Measurements from ENCODE around the gene UBXN2A.
A peak's percentile ranks its signal among the peaks of the same experiment; 100 is the strongest.

Gene UBXN2A

GRCh38 chr2:24019729-24020128 is 79.5 kb downstream of the UBXN2A start:
- TF ChIP-seq, protein P1, sequence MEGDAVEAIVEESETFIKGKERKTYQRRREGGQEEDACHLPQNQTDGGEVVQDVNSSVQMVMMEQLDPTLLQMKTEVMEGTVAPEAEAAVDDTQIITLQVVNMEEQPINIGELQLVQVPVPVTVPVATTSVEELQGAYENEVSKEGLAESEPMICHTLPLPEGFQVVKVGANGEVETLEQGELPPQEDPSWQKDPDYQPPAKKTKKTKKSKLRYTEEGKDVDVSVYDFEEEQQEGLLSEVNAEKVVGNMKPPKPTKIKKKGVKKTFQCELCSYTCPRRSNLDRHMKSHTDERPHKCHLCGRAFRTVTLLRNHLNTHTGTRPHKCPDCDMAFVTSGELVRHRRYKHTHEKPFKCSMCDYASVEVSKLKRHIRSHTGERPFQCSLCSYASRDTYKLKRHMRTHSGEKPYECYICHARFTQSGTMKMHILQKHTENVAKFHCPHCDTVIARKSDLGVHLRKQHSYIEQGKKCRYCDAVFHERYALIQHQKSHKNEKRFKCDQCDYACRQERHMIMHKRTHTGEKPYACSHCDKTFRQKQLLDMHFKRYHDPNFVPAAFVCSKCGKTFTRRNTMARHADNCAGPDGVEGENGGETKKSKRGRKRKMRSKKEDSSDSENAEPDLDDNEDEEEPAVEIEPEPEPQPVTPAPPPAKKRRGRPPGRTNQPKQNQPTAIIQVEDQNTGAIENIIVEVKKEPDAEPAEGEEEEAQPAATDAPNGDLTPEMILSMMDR (IDR thresholded peaks at IDR 0.05; ENCODE audit: low read depth, low read length, missing control alignments) = no peak
- DNase-seq (ENCODE audit: low read depth) = no peak
- H3K4me3 ChIP-seq (ENCODE audit: low read depth, low read length) = no peak overlapping the region

GRCh38 chr2:24020244-24020643 is 80.0 kb downstream of the UBXN2A start:
- TF ChIP-seq, protein P1 (IDR thresholded peaks at IDR 0.05; ENCODE audit: low read depth, low read length, missing control alignments) = no peak
- no peak for DNase-seq (ENCODE audit: low read depth)
- no peak overlapping the region for H3K4me3 ChIP-seq (ENCODE audit: low read depth, low read length)

- DNase-seq (ENCODE audit: low read depth) = no peak
- TF ChIP-seq, protein P1 (IDR thresholded peaks at IDR 0.05; ENCODE audit: low read depth, low read length, missing control alignments) = peak; percentile 51
- H3K4me3 ChIP-seq (ENCODE audit: low read depth, low read length) = no peak overlapping the region
These were observed 81.1 kb downstream of the UBXN2A start for GRCh38 chr2:24021122-24021998.

- no peak overlapping the region for H3K4me3 ChIP-seq (ENCODE audit: low read depth, low read length)
- no peak for DNase-seq (ENCODE audit: low read depth)
- TF ChIP-seq, protein P1 (IDR thresholded peaks at IDR 0.05; ENCODE audit: low read depth, low read length, missing control alignments) = no peak
These were observed 82.2 kb downstream of the UBXN2A start for GRCh38 chr2:24022324-24022974.

DNA sequence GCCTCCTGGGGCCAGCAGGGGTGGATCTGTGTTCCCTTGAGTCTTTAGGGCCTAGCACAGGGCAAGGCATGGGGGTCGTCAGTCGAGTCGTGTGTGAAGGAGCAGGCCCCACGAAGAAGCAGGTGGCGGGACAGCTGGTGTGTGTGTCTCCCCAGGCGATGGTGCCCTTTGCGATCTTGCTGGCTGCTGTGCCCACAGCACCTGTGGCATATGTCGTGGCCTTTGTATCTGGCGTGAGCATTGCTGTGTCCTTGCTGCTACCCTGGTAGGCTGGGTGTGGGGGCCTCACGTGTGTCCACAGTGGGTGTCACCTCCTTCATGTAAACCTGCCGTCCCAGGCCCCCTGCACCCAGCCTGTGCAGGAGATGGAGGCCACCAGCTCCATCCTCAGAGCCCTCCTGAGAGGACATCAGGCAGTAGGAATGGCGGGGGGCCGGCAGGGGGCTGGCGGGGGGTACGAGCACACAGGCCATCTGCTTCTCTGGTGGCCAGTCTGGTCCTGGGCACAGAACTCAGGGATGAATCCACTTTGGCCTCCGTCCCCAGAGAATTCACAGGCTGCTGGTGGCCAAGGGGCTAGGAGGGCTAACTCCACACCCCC is 82.8 kb downstream of the UBXN2A start:
- no peak for DNase-seq (ENCODE audit: low read depth)
- no peak overlapping the region for H3K4me3 ChIP-seq (ENCODE audit: low read depth, low read length)
- TF ChIP-seq, protein P1 (IDR thresholded peaks at IDR 0.05; ENCODE audit: low read depth, low read length, missing control alignments) = no peak

DNA sequence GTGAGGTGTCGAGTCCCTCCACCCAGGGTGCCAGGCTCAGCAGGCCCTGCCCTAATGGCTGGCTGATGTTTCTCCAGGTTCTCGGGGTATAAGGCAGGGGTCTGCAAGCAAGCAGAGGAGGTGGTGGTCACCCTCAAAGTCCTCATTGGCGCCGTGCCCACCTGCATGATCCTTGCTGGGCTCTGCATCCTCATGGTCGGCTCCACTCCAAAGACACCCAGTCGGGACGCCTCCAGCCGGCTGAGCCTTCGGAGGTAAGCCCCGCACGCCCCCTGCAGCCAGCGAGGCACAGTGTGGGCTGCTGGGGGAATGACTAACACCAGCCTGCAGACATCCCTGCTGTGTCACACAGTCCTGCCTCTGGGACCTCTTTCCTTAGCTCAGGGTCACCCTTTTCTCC is 83.8 kb downstream of the UBXN2A start:
- no peak for DNase-seq (ENCODE audit: low read depth)
- H3K4me3 ChIP-seq (ENCODE audit: low read depth, low read length) = no peak overlapping the region
- TF ChIP-seq, protein P1 (IDR thresholded peaks at IDR 0.05; ENCODE audit: low read depth, low read length, missing control alignments) = no peak

Data from GM12864 (cell line).